Bladder microvascular endothelial cell (primary cell): ENCODE data around the gene BLOC1S4. TPM values are rescaled to one million over a fixed set of nuclear protein-coding genes. Genes with fewer than 3 reads are reported as not detected.

Experiments used
- total RNA-seq: library from RNA; depleted of rRNA; stranded (reverse); fragments of >200 nt; gene quantifications from 2 replicates; pipeline ENCODE4 v1.2.3, GENCODE V29; 2014

The BLOC1S4 gene, protein sequence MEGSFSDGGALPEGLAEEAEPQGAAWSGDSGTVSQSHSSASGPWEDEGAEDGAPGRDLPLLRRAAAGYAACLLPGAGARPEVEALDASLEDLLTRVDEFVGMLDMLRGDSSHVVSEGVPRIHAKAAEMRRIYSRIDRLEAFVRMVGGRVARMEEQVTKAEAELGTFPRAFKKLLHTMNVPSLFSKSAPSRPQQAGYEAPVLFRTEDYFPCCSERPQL
- total RNA-seq, result 7.6 and 9.4 TPM in 2 replicates

DNA sequence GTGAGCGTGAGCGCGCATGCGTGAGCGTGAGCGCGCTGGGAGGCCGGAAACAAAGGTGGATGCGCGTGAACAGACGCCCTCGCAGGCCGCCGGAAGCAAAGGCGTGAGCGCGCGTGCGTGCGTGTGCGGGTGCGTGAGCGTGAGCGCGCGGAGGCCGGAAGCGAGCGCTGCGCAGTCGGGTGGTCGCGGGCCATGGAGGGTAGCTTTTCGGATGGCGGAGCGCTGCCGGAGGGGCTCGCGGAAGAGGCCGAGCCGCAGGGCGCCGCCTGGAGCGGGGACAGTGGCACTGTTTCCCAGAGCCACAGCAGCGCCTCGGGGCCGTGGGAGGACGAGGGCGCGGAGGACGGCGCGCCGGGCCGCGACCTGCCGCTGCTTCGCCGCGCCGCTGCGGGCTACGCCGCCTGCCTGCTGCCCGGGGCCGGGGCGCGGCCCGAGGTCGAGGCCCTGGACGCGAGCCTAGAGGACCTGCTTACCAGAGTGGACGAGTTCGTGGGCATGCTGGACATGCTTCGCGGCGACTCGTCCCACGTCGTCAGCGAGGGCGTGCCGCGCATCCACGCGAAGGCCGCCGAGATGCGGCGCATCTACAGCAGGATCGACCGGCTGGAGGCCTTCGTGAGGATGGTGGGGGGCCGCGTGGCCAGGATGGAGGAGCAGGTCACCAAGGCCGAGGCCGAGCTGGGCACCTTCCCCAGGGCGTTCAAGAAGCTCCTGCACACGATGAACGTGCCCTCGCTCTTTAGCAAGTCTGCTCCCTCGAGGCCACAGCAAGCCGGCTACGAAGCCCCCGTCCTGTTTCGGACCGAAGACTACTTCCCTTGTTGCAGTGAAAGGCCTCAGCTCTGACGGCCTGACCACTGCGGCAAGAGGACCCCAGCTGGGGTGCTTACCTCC, at the start of gene BLOC1S4:
TSS of gene BLOC1S4 (plus strand) at position 157 of the 894 bp plus-strand sequence. CDS start at position 193, 36 bp downstream.

DNA sequence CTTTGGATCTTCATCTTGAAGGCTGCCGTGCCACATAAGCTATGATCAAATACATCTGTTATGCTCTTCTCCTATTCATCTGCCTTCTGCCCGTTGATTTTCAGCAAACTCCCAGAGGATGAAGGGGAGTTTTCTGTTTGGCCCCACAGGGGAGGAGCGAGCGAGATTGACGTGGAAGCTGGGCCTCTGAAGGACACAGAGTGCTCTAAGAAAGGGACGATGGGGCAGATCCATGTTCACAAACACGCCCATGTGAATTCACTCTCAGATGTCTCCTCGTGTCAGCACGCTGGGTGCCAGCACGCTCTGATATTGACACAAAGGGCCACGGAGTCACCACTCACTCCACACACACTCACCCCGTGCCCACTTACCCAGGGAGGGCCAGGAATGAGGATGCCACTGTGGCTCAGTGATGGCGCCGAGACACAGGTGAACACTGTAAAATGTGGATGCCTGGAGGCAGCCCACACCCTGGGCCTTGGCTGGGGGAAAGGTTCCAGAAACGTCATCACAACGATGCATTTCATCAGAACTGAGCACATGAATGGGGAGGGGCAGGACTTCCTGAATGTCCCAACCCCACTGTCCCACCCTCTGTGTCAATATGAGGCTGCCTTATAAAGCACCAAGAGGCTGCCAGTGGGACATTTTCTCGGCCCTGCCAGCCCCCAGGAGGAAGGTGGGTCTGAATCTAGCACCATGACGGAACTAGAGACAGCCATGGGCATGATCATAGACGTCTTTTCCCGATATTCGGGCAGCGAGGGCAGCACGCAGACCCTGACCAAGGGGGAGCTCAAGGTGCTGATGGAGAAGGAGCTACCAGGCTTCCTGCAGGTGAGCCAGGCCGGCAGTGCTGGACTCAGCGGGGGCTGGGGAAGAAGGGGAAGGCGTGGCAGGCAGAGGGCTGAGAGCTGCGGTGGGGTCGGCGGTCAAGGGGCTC, 22.5 kb upstream of the BLOC1S4 start, which contains the start of gene S100P:
TSS of gene S100P (plus strand) at position 648 of the 946 bp plus-strand sequence. CDS start at position 703, 55 bp downstream.

DNA sequence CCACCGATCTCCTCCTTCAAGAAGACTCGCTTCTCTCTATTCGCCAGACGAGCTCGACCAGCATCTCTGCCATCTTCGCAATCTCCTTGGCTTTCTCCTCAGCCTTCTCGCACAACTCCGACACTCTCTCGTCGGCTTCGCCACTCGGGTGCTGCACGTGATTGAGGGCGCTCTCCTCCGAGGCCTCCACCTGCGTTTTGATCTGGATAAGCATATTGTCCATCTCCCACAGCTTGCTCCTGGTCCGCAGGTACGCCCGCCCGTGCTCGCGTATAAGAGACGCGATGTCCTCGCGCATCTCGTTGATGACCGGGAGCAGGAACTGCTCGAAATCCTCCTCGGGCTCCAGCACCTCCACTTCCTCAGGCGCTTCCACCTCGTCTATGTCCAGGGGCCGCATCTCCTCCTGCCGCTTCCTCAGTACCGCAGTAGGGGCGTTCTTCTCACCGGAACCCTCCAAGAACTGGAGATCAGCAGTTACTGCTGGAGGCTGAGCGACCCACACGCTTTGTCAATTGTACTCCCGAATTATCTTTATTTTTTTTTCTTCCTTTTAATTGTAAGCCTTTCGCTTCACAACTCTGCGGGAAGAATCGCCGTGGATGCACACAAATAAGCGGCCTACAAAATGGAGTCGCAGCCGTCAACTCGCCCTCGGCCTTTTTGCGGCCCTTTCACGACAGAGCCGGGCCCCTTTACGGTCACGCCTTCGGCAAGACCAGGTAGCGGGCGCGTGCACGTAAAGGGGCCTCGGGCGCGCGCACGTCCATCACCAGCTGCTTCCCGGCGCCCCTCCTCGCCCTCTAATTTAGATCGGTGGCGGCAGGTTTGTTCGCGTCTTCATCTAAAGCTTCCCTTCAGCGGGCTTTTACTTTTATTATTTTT, 6.5 kb upstream of the BLOC1S4 start, which contains the start of gene MRFAP1L1:
TSS of gene MRFAP1L1 (minus strand) at position 636 of the 885 bp plus-strand sequence. CDS start at position 400, 236 bp downstream.

Other genes with a start within 250 kb of the BLOC1S4 start
- 0.16 and 0.38 TPM in 2 replicates for gene PPP2R2C, start 243.6 kb upstream of the BLOC1S4 start, total RNA-seq
- gene MAN2B2, start 141.0 kb upstream of the BLOC1S4 start, total RNA-seq, result 7.9 and 20.9 TPM in 2 replicates
- 81.6 and 178 TPM in 2 replicates for gene MRFAP1, start 75.5 kb upstream of the BLOC1S4 start, total RNA-seq
- 0.06 and 0.16 TPM in 2 replicates for gene S100P, start 22.3 kb upstream of the BLOC1S4 start, total RNA-seq
- gene MRFAP1L1, start 6.3 kb upstream of the BLOC1S4 start, total RNA-seq, result 30.1 and 59.9 TPM in 2 replicates
- 8.6 and 17.9 TPM in 2 replicates for gene KIAA0232, start 66.6 kb downstream of the BLOC1S4 start, total RNA-seq
- 14.9 and 33.0 TPM in 2 replicates for gene TBC1D14, start 193.7 kb downstream of the BLOC1S4 start, total RNA-seq